Measurements from ENCODE around the gene ZNF783. TPM values are rescaled to one million over a fixed set of nuclear protein-coding genes. Genes with fewer than 3 reads are reported as not detected.

ZNF783 gene
- total and polyA plus RNA-seq, 9 of the 15 experiments (the other 6 are each of a cell fraction or from before 2014, with no cell fraction given) = 0.66 to 11.2 (median 5.4) TPM

- H3K27ac ChIP-seq (ENCODE audit: extremely low read depth, low read depth, low read length) = no peak overlapping the region
- no peaks in the 10 kb centered on the region for H3K9me3 ChIP-seq (replicated peaks; ENCODE audit: control insufficient read depth, insufficient read depth, low read depth, low read length)
- TSS peak; percentile 100 for BruUV-seq (replicated peaks)
- H3K27me3 ChIP-seq (ENCODE audit: control insufficient read depth in 2 of 2, insufficient read depth in 2 of 2, low read length in 2 of 2) = peaks cover 0 to 7% of the 10 kb centered on the region in 2 experiments; a peak in 1 of 5 replicates
- H3K9me1 ChIP-seq (ENCODE audit: control insufficient read depth, insufficient read depth, low read length) = no peaks in the 10 kb centered on the region
- in situ Hi-C loops (cut with MboI) = loop anchor here (5.0 kb wide), 1 partner anchor 102 kb away; no protein-coding TSS in a partner anchor
- H4K20me1 ChIP-seq (replicated peaks; ENCODE audit: control insufficient read depth, insufficient read depth, low read length) = no peaks in the 10 kb centered on the region
- H3K4me3 ChIP-seq = no peak overlapping the region
- intact Hi-C loops (cut with micrococcal nuclease) = loop anchor here (1.0 kb wide), 2 partner anchors 112 to 187 kb away; partner anchors contain the start of gene ZNF746
- H3K4me1 ChIP-seq (replicated peaks in 1 of 2; ENCODE audit: control insufficient read depth in 2 of 2, insufficient read depth in 2 of 2, low read length in 2 of 2) = peaks cover 0 to 3% of the 10 kb centered on the region in 2 experiments; a peak in 1 of 5 replicates
- POLR2A ChIA-PET = interaction anchor here (0.5 to 2.2 kb wide), 15 partner anchors 8 to 318 kb away, joined by 3 to 10 read pairs (median 3); partner anchors contain the start of gene PDIA4
- no peaks in the 10 kb centered on the region for H3K36me3 ChIP-seq (ENCODE audit: control insufficient read depth, insufficient read depth, low read length)
- H3K4me2 ChIP-seq (ENCODE audit: insufficient read depth, low read length) = no peak overlapping the region
- ATAC-seq (peak; percentile 92), DNase-seq (ENCODE audit: extremely low read depth in 1 of 4, low spot score in 3 of 4) (peak; percentile 71 to 75 (median 73)), FAIRE-seq (peak; percentile 87)
- CTCF ChIA-PET (ENCODE audit: low intra/inter-chr PET ratio) = interaction anchor here (0.6 to 2.3 kb wide), 5 partner anchors 112 to 1235 kb away, joined by 3 to 9 read pairs (median 4); partner anchors contain the start of gene ZNF425
- no peak overlapping the region for H2AFZ ChIP-seq (ENCODE audit: low read depth, low read length)
- H3K9ac ChIP-seq (ENCODE audit: insufficient read depth in 1 of 2, low read depth in 2 of 2, low read length in 2 of 2) = no peak overlapping the region
- WGBS (ENCODE audit: insufficient coverage, low coverage, missing lambda C conversion rate) = 23% methylated on average over 3 of the region's 3 CpGs
- H3K79me2 ChIP-seq (ENCODE audit: control insufficient read depth, insufficient read depth, low read length) = no peaks in the 10 kb centered on the region
- no peak for TF ChIP-seq ZBTB33 (CRISPR knock-in tag; IDR thresholded peaks at IDR 0.05)
- peak; percentile 32; the same call in 1 of the 2 replicates for TF ChIP-seq EHMT2 (IDR thresholded peaks at IDR 0.05)
- TF ChIP-seq ZNF764 (CRISPR knock-in tag; IDR thresholded peaks at IDR 0.05; ENCODE audit: low read depth) = no peak
- TF ChIP-seq NONO (IDR thresholded peaks at IDR 0.05; ENCODE audit: low read depth in 2 of 2, low read length in 1 of 2) = no peak
- TF ChIP-seq ZNF609 (CRISPR knock-in tag; IDR thresholded peaks at IDR 0.05; ENCODE audit: borderline replicate concordance) = peak; percentile 66; the same call in 1 of the 2 replicates
- TF ChIP-seq SNIP1 (IDR thresholded peaks at IDR 0.05; ENCODE audit: low read depth) = no peak
- TF ChIP-seq HMGXB4 (CRISPR knock-in tag; IDR thresholded peaks at IDR 0.05) = no peak
These were observed 48.3 kb downstream of the ZNF783 start for GRCh38 chr7:149310113-149310836.
